ENCODE results near the gene HS6ST3.

- no peak for TF ChIP-seq CTCF (IDR thresholded peaks at IDR 0.05 in 8 of 11, conservative IDR thresholded peaks at IDR 0.05 in 3 of 11)
- TF ChIP-seq POLR2A (IDR thresholded peaks at IDR 0.05) = no peak
- no peak for TF ChIP-seq POLR2AphosphoS5 (IDR thresholded peaks at IDR 0.05)
These were observed 126.6 kb downstream of the HS6ST3 start for GRCh38 chr13:96216543-96216942.

Data from spleen (tissue), 7 donors.